Adrenal gland (tissue), 5 donors: ENCODE results near the gene MACROD2.

Source experiments
- CTCF ChIP-seq, 6 experiments: fragments of 450-650 bp in 4 of 6; fragments of 200-600 bp in 2 of 6; sonication (generic) in 1 of 6; IDR thresholded peaks; 1 replicate in 5 of 6; 2 replicates in 1 of 6; pipeline versions ENCODE4 v1.5.1 to v1.8.0; 2016 to 2021; ENCODE audit warnings: antibody characterized with exemption in 6 of 6, mild to moderate bottlenecking in 2 of 6, moderate library complexity in 1 of 6
- POLR2A ChIP-seq, 2 donors: fragments of 450-650 bp; IDR thresholded peaks; one replicate each; pipeline ENCODE4 v1.6.1; 2017; ENCODE audit warnings: antibody characterized with exemption in 2 of 2, mild to moderate bottlenecking in 2 of 2, moderate library complexity in 1 of 2
- donor health status: DM: no; HTN: no; CAD: no.

GRCh38 chr20:15575255-15575654 lies 1579.9 kb downstream of the MACROD2 start:
- no peak for TF ChIP-seq CTCF (IDR thresholded peaks at IDR 0.05)
- TF ChIP-seq POLR2A (IDR thresholded peaks at IDR 0.05): no peak
